Activated naive CD8-positive, alpha-beta T cell (primary cell): ENCODE measurements around the gene ZBTB8A.

Experiments
- H3K27ac Mint-ChIP-seq: one replicate; pipeline ENCODE4 v1.8.0; 2021; ENCODE audit warnings: mixed read lengths
- H3K27me3 Mint-ChIP-seq: one replicate; pipeline ENCODE4 v1.8.0; 2021; ENCODE audit warnings: mixed read lengths
- H3K36me3 Mint-ChIP-seq: one replicate; pipeline ENCODE4 v1.8.0; 2021; ENCODE audit warnings: mixed read lengths
- H3K4me1 Mint-ChIP-seq: one replicate; pipeline ENCODE4 v1.8.0; 2021; ENCODE audit warnings: low read depth, mixed read lengths
- H3K4me3 Mint-ChIP-seq: one replicate; pipeline ENCODE4 v1.8.0; 2021; ENCODE audit warnings: mild to moderate bottlenecking, mixed read lengths
- H3K9me3 Mint-ChIP-seq: one replicate; pipeline ENCODE4 v1.8.0; 2021; ENCODE audit warnings: low read depth, mixed read lengths

ZBTB8A gene

DNA sequence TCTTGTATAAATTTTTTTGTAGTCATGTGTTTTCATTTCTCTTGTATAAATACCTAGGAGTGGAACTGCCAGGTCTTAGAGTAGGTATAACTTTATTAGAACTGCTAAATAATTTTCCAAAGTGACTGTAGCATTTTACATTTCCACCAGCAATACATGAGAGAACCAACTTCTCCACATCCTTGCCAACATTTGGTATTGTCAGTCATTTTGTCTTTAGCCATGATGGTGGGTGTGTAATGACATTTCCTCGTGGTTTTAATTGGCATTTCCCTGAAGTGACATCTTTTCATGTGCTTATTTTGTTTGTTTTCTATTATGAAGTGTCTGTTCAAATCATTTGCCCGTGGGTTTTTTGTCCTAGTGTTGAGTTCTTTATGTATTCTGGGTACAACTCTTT is 29.7 kb downstream of the ZBTB8A start:
- Mint-ChIP-seq H3K4me3 (no peak overlapping the region), H3K4me1 (no peaks in the 10 kb centered on the region), H3K36me3 (no peaks in the 10 kb centered on the region)

DNA sequence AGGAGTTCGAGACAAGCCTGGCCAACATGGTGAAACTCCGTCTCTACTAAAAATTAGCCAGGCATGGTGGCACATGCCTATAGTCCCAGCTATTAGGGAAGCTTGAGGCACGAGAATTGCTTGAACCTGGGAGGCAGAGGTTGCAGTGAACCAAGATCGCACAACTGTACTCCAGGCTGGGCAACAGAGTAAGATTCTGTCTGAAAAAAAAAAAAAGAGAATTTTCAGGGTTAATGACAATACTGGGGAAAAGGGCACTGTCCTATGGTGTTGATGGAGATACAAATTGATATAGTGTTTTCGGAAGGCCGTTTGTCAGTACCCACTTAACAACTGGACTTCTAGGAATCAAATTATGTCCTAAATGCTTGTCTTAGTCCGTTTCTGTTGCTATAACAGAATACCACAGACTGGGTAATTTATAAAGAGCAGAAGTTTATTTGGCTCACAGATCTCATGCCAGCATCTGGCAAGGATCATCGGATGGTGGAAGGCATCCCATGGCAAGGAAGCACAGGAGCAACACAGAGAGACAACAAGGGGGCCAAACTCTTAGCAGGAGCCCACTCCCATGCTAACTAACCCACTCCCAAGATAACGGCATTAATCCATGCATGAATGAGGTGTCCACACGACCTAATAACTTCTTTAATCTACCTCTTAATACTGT is 41.3 kb downstream of the ZBTB8A start:
- Mint-ChIP-seq H3K27me3 (peaks cover 4% of the 10 kb centered on the region), H3K9me3 (no peaks in the 10 kb centered on the region), H3K4me1 (no peaks in the 10 kb centered on the region), H3K27ac (no peak overlapping the region), H3K4me3 (no peak overlapping the region), H3K36me3 (no peaks in the 10 kb centered on the region)

More for the DNA sequence above, 29.7 kb downstream of the ZBTB8A start:
- no peaks in the 10 kb centered on the region for H3K27me3 Mint-ChIP-seq
- no peaks in the 10 kb centered on the region for H3K9me3 Mint-ChIP-seq
- H3K27ac Mint-ChIP-seq = no peak overlapping the region

DNA sequence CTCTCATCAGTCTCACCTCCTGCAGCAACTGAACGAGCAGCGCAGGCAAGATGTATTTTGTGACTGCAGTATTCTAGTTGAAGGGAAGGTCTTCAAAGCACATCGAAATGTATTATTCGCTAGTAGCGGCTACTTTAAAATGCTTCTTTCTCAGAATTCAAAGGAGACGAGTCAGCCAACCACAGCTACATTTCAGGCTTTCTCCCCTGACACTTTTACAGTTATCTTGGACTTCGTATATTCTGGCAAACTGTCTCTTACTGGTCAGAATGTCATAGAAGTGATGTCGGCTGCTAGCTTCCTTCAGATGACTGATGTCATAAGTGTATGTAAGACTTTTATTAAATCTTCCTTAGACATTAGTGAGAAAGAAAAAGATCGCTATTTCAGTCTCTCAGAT is 53.7 kb downstream of the ZBTB8A start:
- Mint-ChIP-seq H3K27ac (no peak overlapping the region), H3K4me1 (no peaks in the 10 kb centered on the region), H3K4me3 (no peak overlapping the region), H3K27me3 (no peaks in the 10 kb centered on the region), H3K9me3 (no peaks in the 10 kb centered on the region), H3K36me3 (no peaks in the 10 kb centered on the region)

DNA sequence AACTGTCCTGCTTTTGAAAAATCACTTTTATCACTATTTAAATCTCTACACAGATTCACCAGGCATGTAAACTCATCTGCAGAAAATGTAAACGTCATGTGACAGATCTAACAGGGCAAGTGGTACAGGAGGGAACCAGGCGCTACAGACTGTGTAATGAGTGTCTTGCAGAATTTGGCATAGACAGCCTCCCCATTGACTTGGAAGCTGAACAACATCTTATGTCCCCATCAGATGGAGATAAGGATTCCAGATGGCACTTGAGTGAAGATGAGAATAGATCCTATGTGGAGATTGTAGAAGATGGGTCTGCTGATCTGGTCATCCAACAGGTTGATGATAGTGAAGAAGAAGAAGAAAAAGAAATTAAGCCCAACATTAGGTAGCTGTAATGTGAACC is 60.8 kb downstream of the ZBTB8A start:
- peaks cover 6% of the 10 kb centered on the region for H3K27me3 Mint-ChIP-seq
- H3K4me3 Mint-ChIP-seq = no peak overlapping the region
- peaks cover 2% of the 10 kb centered on the region for H3K36me3 Mint-ChIP-seq
- H3K9me3 Mint-ChIP-seq = no peaks in the 10 kb centered on the region
- no peaks in the 10 kb centered on the region for H3K4me1 Mint-ChIP-seq
- no peak overlapping the region for H3K27ac Mint-ChIP-seq

DNA sequence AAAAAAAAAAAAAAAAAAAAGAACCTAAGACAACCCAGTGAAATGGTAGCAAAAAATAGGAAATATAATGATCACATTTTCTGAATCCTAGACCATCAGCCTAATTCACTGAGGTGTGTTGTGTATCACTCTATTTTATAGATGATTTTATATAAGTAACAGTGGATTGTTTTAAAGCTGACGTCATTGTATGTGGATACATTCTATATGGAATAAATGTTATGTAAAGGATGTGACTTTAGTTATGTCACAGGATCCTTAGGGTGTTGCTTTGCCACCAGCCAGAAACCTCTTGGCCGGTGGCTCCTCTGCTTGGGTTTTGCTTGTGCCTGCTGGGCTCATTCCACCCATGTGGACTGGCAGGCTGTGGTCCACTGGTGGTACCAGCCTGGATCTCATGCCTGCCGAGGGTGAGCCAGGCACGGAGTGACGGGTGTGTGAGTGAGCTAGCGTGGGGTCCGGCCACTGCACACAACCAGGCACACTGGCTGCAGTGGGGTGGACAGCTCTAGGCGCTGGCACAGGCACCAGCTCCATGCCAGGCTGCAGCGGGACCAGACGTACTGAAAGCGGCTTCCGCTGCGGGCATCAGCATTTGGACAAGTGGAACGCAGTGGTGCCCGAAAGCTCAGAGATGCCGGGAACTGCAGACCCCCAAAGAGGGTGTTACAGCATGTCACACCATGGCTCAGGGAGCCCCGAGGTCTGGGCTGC is 66.6 kb downstream of the ZBTB8A start:
- Mint-ChIP-seq H3K9me3 (no peaks in the 10 kb centered on the region), H3K27ac (no peak overlapping the region), H3K27me3 (no peaks in the 10 kb centered on the region), H3K4me1 (no peaks in the 10 kb centered on the region), H3K36me3 (no peaks in the 10 kb centered on the region), H3K4me3 (no peak overlapping the region)

DNA sequence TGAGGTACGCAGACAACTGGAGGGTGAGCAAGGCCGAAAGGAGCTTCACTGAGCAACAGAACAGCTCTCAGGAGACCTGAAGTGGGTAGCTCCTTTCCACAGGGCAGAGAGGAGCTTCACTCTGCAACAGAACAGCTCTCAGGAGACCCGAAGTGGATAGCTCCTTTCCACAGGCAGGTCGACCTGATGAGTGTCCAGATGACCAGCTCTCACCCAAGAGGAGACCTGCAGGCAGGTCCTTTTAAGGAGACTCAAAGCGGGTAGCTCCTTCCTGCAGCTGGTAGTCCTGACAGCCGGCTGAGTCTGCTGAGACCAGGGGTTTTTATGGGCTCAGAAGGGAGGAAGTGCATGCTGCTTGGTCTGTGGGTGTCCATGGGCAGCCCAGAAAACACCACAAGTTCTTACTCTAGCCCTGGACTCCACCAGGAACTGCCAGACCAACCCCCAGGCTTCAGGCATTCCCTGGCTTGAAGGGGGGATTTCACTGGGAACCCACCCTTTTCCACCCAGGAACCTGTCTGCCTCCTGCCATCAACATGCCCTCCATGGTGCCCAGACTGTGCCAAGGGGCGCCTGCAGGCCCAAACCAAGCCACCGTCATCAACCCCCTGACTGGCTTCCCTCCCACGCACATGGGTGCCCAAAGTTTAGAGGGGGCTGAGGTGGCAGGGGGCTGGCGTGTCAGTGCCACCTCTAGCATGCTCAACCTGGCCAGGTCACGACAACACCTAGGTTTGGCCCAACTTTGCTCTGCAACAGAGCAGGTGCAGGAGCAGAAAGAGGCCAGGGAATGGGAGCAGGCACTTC is 67.5 kb downstream of the ZBTB8A start:
- H3K27me3 Mint-ChIP-seq = no peaks in the 10 kb centered on the region
- no peak overlapping the region for H3K27ac Mint-ChIP-seq
- no peaks in the 10 kb centered on the region for H3K36me3 Mint-ChIP-seq
- no peaks in the 10 kb centered on the region for H3K9me3 Mint-ChIP-seq
- no peak overlapping the region for H3K4me3 Mint-ChIP-seq
- no peaks in the 10 kb centered on the region for H3K4me1 Mint-ChIP-seq

DNA sequence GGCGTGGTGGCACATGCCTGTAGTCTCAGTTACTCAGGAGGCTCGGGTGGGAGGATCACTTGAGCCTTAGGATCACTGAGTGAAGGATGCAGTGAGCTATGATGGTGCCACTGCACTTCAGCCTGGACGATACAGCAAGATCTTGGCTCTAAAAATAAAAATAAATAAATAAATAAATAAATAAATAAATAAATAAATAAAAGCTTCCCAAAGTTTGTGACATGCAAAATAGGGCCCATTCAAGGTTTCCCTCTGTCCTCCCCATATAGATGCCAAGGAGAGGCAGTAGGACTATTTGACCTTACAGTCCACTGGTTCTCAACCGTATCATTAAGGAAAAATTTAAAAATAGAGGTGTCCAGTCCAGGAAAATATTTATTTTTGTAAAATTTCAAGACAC is 70.0 kb downstream of the ZBTB8A start:
- Mint-ChIP-seq H3K27me3 (no peaks in the 10 kb centered on the region), H3K27ac (no peak overlapping the region), H3K9me3 (no peaks in the 10 kb centered on the region), H3K4me3 (no peak overlapping the region), H3K4me1 (peaks cover 4% of the 10 kb centered on the region), H3K36me3 (no peaks in the 10 kb centered on the region)

DNA sequence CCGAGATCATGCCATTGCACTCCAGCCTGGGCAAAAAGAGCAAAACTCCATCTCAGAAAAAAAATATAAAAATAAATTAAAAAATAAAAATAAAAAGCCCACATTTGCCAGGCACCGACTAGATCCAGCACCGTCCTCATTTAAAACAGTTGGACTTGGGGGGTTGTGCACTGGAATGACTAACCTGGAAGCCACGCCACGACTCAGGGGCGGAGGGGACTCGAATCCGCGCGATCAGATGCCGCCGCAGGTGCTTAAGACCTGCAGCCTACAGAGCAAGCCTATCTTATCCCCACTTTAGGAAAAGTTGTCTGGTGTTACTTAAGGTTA is 72.6 kb downstream of the ZBTB8A start:
- peak overlapping the region; percentile 77 for H3K4me3 Mint-ChIP-seq
- H3K27me3 Mint-ChIP-seq = no peaks in the 10 kb centered on the region
- H3K4me1 Mint-ChIP-seq = peaks cover 4% of the 10 kb centered on the region
- H3K27ac Mint-ChIP-seq = no peak overlapping the region
- no peaks in the 10 kb centered on the region for H3K9me3 Mint-ChIP-seq
- no peaks in the 10 kb centered on the region for H3K36me3 Mint-ChIP-seq

DNA sequence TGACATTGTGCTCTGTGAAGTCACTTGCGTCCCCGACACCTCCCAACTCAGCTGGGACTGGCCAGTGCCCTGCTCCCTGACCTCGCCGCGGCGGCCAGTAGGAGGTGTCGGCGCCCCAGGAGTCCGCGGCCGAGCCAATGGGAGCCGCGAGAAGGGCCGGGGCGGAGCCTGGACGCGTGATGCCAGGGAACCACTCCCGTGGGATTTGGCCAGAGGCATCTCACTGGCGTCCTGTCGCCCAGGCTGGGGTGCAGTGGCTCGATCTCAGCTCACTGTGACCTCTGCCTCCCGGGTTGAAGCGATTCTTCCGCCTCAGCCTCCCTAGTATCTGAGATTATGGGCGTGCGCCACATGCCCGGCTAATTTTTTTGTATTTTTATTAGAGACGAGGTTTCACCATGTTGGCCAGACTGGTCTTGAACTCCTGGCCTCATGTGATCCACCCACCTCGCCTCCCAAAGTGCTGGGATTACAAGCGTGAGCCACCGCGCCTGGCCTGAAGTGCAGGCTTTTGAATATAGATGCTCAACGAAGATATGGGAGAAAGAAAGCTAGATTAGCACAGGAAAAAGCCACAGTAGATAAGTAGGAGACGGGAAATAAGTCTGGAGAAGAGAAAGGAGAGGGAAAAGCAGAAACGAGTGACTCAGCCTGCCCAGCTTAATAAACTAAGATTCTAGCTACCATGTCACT is 73.1 kb downstream of the ZBTB8A start:
- Mint-ChIP-seq H3K27me3 (no peaks in the 10 kb centered on the region), H3K36me3 (no peaks in the 10 kb centered on the region), H3K27ac (no peak overlapping the region), H3K9me3 (no peaks in the 10 kb centered on the region), H3K4me1 (peaks cover 4% of the 10 kb centered on the region), H3K4me3 (peak overlapping the region; percentile 77)

DNA sequence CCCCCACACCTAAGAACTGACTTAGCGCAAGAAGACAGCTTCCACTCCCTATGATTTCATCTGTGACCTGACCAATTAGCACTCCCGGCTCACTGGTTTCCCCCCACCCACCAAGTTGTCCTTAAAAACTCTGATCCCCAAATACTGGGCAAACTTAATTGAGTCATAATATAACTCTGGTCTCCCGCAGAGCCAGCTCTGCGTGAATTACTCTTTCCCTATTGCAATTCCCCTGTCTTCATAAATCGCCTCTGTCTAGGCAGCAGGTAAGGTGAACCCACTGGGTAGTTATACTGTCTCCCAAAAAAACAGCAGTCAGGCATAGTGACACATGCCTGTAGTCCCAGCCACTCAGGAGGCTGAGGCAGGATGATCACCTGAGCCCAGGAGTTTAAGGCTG is 74.2 kb downstream of the ZBTB8A start:
- H3K27me3 Mint-ChIP-seq = no peaks in the 10 kb centered on the region
- no peaks in the 10 kb centered on the region for H3K9me3 Mint-ChIP-seq
- no peaks in the 10 kb centered on the region for H3K36me3 Mint-ChIP-seq
- H3K27ac Mint-ChIP-seq = no peak overlapping the region
- peaks cover 4% of the 10 kb centered on the region for H3K4me1 Mint-ChIP-seq
- peak overlapping the region; percentile 17 for H3K4me3 Mint-ChIP-seq

DNA sequence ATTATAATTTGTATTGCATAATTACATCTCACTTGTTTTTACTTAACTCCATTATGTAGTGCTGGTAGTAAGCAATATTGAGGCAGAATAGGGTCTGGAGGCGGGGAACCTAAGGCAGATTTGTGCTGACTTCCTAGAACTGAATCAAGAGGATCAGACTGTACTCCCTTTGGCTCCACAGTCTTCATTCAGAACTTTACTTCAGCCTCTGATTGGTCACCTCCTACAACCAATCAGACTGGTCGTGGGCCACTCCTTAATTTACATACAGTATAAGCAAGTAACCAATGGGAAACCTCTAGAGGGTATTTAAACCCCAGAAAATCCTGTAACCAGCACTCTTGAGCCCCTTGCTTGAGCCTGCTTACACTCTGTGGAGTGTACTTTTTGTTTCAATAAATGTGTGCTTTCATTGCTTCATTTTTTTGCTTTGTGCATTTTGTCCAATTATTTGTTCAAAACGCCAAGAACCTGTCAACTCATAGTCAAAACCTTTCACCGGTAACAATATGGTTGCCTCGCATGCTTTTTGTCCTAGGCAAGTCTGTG is 79.5 kb downstream of the ZBTB8A start:
- Mint-ChIP-seq H3K9me3 (peaks cover 4% of the 10 kb centered on the region), H3K4me3 (no peak overlapping the region), H3K27me3 (no peaks in the 10 kb centered on the region), H3K27ac (no peak overlapping the region), H3K36me3 (peaks cover 16% of the 10 kb centered on the region), H3K4me1 (peaks cover 14% of the 10 kb centered on the region)

DNA sequence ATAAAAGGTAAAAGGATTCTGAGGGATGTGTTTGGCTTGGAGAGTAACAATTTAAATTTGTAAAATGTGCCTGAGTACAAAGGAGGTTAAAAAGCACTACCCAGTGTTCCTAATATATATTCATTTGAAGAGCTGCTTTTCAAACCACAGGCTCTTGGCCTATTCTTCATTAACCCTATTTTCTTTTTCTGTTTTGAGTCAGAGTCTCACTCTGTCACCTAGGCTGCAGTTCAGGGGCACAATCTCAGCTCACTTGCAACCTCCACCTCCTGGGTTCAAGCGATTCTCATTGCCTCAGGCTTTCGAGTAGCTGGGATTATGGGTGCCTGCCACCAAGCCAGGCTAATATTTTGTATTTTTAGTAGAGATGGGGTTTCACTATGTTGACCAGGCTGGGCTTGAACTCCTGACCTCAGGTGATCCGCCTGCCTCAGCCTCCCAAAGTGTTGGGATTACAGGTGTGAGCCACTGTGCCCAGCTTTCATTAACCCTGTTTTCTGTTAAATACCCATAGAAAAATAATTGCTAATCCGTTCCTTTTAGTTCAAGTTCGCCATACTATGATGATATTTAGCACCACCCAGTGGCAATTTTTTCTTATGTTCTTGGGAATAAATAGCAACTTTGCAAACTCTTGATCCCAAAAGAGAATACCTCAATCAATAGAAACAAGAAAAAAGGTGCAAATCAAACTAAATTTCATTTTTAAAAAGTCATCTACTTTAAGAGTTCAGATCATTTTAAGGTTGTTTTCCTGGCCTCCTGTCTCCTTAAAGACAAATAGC is 80.7 kb downstream of the ZBTB8A start:
- H3K4me3 Mint-ChIP-seq = no peak overlapping the region
- H3K27me3 Mint-ChIP-seq = no peaks in the 10 kb centered on the region
- H3K9me3 Mint-ChIP-seq = peaks cover 9% of the 10 kb centered on the region
- H3K27ac Mint-ChIP-seq = no peak overlapping the region
- peaks cover 20% of the 10 kb centered on the region for H3K4me1 Mint-ChIP-seq
- peaks cover 20% of the 10 kb centered on the region for H3K36me3 Mint-ChIP-seq

DNA sequence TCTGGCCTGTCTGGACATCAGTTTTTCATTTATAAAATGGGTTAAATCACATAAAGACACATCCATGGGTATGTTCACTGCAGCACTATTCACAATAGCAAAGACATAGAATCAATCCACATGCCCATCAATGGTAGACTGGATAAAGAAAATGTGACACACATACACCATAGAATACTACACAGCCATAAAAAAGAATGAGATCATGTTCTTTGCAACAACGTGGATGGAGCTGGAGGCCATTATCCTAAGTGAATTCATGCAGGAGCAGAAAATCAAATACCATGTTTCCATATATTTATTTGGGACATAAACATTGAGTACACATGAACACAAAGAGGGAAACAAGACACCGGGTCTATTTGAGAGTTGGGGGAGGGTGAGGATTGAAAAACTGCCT is 83.0 kb downstream of the ZBTB8A start:
- Mint-ChIP-seq H3K9me3 (peaks cover 9% of the 10 kb centered on the region), H3K27ac (no peak overlapping the region), H3K36me3 (peaks cover 23% of the 10 kb centered on the region), H3K4me1 (peaks cover 24% of the 10 kb centered on the region), H3K27me3 (no peaks in the 10 kb centered on the region), H3K4me3 (no peak overlapping the region)
